Epithelial cell of esophagus (primary cell): ENCODE data around the gene CNNM4.

Experiments used
- DNase-seq: peaks from one replicate; pipeline ENCODE4 v3.0.0; 2010; ENCODE audit warnings: low read depth
- H3K4me3 ChIP-seq: 2 replicates; pipeline ENCODE4 v1.5.1; 2011; ENCODE audit warnings: mild to moderate bottlenecking, low read length, control low read depth
- TF ChIP-seq, protein P1 (sequence below): IDR thresholded peaks from 2 replicates; pipeline ENCODE4 v1.5.1; 2011; ENCODE audit warnings: low read depth, mild to moderate bottlenecking, low read length, control low read depth, inconsistent platforms; ENCODE audit not compliant: insufficient read depth; ENCODE audit errors: missing control alignments

CNNM4 gene

GRCh38 chr2:96848264-96848663 lies 87.6 kb downstream of the CNNM4 start:
- no peak overlapping the region for H3K4me3 ChIP-seq
- TF ChIP-seq, protein P1, sequence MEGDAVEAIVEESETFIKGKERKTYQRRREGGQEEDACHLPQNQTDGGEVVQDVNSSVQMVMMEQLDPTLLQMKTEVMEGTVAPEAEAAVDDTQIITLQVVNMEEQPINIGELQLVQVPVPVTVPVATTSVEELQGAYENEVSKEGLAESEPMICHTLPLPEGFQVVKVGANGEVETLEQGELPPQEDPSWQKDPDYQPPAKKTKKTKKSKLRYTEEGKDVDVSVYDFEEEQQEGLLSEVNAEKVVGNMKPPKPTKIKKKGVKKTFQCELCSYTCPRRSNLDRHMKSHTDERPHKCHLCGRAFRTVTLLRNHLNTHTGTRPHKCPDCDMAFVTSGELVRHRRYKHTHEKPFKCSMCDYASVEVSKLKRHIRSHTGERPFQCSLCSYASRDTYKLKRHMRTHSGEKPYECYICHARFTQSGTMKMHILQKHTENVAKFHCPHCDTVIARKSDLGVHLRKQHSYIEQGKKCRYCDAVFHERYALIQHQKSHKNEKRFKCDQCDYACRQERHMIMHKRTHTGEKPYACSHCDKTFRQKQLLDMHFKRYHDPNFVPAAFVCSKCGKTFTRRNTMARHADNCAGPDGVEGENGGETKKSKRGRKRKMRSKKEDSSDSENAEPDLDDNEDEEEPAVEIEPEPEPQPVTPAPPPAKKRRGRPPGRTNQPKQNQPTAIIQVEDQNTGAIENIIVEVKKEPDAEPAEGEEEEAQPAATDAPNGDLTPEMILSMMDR, result no peak
- no peak for DNase-seq

DNA sequence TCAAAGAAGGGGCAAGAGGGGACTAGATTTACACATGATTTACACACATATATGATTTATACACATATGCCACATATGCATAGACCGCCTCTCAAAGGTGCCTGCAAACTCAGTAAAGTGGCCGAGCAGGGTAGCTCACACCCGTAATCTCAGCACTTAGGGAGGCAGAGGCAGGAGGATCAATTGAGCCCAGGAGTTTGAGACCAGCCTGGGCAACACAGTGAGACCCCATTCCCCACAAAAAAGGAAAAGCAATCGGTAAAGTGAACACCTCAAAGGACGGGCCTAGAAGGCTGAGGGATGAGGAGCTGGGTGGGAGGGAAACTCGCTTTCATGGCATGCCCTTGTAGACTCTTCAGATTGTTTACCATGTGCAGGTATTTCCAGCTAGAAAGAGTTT lies 92.0 kb downstream of the CNNM4 start:
- TF ChIP-seq, protein P1, result no peak
- no peak for DNase-seq
- no peak overlapping the region for H3K4me3 ChIP-seq

- no peak overlapping the region for H3K4me3 ChIP-seq
- DNase-seq, result no peak
- TF ChIP-seq, protein P1, result no peak
Measured at GRCh38 chr2:96853321-96853720, 92.6 kb downstream of the CNNM4 start.

DNA sequence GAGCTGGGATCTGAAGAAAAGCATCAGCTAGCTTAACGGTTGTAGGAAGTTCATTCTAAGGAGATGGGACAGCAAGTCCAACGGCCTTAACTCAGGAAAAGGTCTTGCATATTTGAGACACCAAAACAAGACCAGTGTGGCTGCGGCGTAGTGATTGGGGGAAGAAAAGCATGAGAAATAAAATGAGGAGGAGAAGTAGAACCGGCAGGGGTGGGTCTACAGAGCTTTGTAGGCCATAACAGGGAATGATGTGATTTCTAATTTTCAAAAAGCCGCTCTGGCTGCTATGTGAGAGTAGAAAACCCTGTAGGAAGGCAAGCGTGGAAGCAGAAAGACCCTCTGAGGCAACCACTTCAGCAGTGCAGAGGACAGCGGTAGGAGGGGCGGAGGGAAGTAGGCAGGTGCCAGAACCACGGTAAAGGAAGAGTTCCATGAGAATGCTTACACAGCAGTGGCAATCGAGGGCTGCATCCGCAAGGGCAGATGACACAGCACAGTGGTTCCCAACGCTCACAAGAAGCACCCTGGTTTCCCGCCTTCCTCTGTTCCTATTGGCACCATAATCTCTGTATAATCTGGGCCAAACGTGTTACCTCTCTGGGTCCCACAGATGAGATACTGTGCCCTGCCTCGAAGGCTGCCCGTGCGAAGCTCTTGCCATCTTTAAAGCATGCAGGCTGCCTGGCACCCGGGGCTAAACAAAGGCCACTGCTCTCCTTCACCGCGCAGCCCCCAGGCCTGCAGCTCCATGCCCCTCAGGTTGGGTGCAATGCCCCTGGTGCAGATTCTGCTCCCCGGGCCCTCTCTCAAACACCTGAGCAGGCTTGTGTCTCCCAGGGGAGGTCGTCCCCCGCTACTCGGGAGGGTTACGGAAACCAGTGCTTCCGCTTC lies 96.3 kb downstream of the CNNM4 start:
- DNase-seq, result no peak
- peak overlapping the region; percentile 68 for H3K4me3 ChIP-seq
- TF ChIP-seq, protein P1, result no peak

- TF ChIP-seq, protein P1, result peak; percentile 51
- H3K4me3 ChIP-seq, result peak within 1 kb of the TSS; percentile 68
- peak; percentile 99 for DNase-seq
Measured at GRCh38 chr2:96857667-96858372, 97.1 kb downstream of the CNNM4 start, which contains the start of gene ANKRD39. ANKRD39 (minus strand) TSS chr2:96858016; CDS start chr2:96857987, 29 bp downstream.

GRCh38 chr2:96859099-96859649 lies 98.5 kb downstream of the CNNM4 start:
- TF ChIP-seq, protein P1, result no peak
- no peak for DNase-seq
- no peak overlapping the region for H3K4me3 ChIP-seq
